Measurements from ENCODE around the gene LIMS2.

The LIMS2 gene

DNA sequence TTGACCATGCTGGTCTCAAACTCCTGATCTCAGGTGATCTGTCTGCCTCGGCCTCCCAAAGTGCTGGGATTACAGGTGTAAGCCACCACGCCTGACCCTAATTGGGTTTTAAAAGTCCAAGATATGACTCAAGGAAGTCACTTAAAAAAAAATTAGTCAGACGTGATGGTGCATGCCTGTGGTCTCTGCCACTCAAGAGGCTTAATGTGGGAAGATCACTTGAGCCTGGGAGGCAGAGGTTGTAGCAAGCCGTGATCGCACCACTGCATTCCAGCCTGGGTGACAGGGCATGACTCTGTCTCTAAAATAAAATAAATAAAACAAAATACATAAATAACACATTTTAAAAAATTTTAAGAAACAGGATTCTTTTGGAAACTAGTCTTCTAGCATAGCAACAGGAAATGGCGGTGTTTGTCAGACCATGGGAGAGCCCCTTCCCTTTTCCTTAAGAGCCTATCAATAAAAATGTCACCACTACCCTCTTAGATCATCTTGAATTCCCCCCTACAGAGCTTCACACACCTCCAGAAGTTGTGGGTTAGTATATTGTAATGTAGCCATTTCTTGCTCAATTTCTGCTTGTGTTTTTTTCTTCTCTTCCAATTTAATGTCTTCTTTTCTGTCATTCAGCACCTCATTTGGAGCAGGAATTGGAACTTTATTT, 46.1 kb upstream of the LIMS2 start:
- no peak overlapping the region for H3K9ac ChIP-seq (ENCODE audit: low read depth, low read length, poor library complexity, severe bottlenecking)
- H3K4me3 ChIP-seq (ENCODE audit: low read length, poor library complexity, severe bottlenecking): no peak overlapping the region
- H3K27me3 ChIP-seq (ENCODE audit: insufficient read depth, low read length, poor library complexity, severe bottlenecking): no peaks in the 10 kb centered on the region
- no peaks in the 10 kb centered on the region for H3F3A ChIP-seq (ENCODE audit: low read depth)
- no peaks in the 10 kb centered on the region for H3K4me1 ChIP-seq (ENCODE audit: insufficient read depth, low read length, poor library complexity, severe bottlenecking)
- H3K4me2 ChIP-seq (ENCODE audit: low read depth, low read length, poor library complexity, severe bottlenecking): no peak overlapping the region
- no peaks in the 10 kb centered on the region for H3K9me2 ChIP-seq (replicated peaks; ENCODE audit: low read depth, low read length)
- H3K9me3 ChIP-seq (ENCODE audit: insufficient read depth, low read depth, low read length): no peaks in the 10 kb centered on the region
- no peaks in the 10 kb centered on the region for H4K20me1 ChIP-seq (ENCODE audit: insufficient read depth, low read length, poor library complexity, severe bottlenecking)
- no peak overlapping the region for H2AFZ ChIP-seq (ENCODE audit: low read length)
- H3K36me3 ChIP-seq (ENCODE audit: insufficient read depth, low read length): peaks cover 48% of the 10 kb centered on the region; the same call in 1 of the 2 replicates
- no peaks in the 10 kb centered on the region for H3K79me2 ChIP-seq (ENCODE audit: insufficient read depth, low read length)
- TF ChIP-seq EZH2phosphoT487 (IDR thresholded peaks at IDR 0.05; ENCODE audit: borderline replicate concordance) (no peak), CTCF (conservative IDR thresholded peaks at IDR 0.05; ENCODE audit: low read length) (no peak)

- Histone ChIP-seq H4K20me1 (ENCODE audit: insufficient read depth, low read length, poor library complexity, severe bottlenecking) (no peaks in the 10 kb centered on the region), H2AFZ (ENCODE audit: low read length) (no peak overlapping the region), H3K79me2 (ENCODE audit: insufficient read depth, low read length) (no peaks in the 10 kb centered on the region), H3K4me3 (ENCODE audit: low read length, poor library complexity, severe bottlenecking) (no peak overlapping the region), H3K9me3 (ENCODE audit: insufficient read depth, low read depth, low read length) (no peaks in the 10 kb centered on the region), H3K36me3 (ENCODE audit: insufficient read depth, low read length) (peaks cover 41% of the 10 kb centered on the region; the same call in 1 of the 2 replicates), H3F3A (ENCODE audit: low read depth) (no peaks in the 10 kb centered on the region), H3K4me1 (ENCODE audit: insufficient read depth, low read length, poor library complexity, severe bottlenecking) (no peaks in the 10 kb centered on the region), H3K27me3 (ENCODE audit: insufficient read depth, low read length, poor library complexity, severe bottlenecking) (no peaks in the 10 kb centered on the region), H3K9me2 (replicated peaks; ENCODE audit: low read depth, low read length) (no peaks in the 10 kb centered on the region), H3K4me2 (ENCODE audit: low read depth, low read length, poor library complexity, severe bottlenecking) (no peak overlapping the region), H3K9ac (ENCODE audit: low read depth, low read length, poor library complexity, severe bottlenecking) (no peak overlapping the region)
- TF ChIP-seq CTCF (conservative IDR thresholded peaks at IDR 0.05; ENCODE audit: low read length): no peak
- TF ChIP-seq EZH2phosphoT487 (IDR thresholded peaks at IDR 0.05; ENCODE audit: borderline replicate concordance): no peak
Measured at GRCh38 chr2:127719301-127720218, 44.2 kb upstream of the LIMS2 start.

DNA sequence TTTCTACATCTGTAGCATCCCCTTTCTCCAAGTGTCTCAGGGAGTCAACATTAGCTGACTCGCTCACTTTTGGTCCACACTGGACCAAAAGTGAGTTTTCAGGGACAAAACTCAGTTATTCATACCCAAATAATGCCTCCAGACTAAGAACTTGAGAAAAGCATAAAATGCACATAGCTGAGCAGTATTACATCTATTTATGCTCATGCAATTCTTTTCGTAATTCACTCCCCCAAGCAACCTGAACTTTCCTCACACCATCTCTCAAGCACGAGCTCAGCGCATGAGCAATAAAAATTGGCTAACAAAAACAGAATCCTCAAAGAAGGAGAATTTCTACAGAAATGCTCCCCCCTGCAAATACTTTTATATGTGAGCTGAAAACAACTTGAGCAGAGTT, 42.9 kb upstream of the LIMS2 start:
- no peak overlapping the region for H3K4me3 ChIP-seq (ENCODE audit: low read length, poor library complexity, severe bottlenecking)
- H3K79me2 ChIP-seq (ENCODE audit: insufficient read depth, low read length): no peaks in the 10 kb centered on the region
- H3K36me3 ChIP-seq (ENCODE audit: insufficient read depth, low read length): peaks cover 37% of the 10 kb centered on the region; the same call in 1 of the 2 replicates
- H3K9me2 ChIP-seq (replicated peaks; ENCODE audit: low read depth, low read length): no peaks in the 10 kb centered on the region
- no peaks in the 10 kb centered on the region for H4K20me1 ChIP-seq (ENCODE audit: insufficient read depth, low read length, poor library complexity, severe bottlenecking)
- H3K9me3 ChIP-seq (ENCODE audit: insufficient read depth, low read depth, low read length): no peaks in the 10 kb centered on the region
- H3K27me3 ChIP-seq (ENCODE audit: insufficient read depth, low read length, poor library complexity, severe bottlenecking): no peaks in the 10 kb centered on the region
- no peak overlapping the region for H3K4me2 ChIP-seq (ENCODE audit: low read depth, low read length, poor library complexity, severe bottlenecking)
- H2AFZ ChIP-seq (ENCODE audit: low read length): no peak overlapping the region
- H3K4me1 ChIP-seq (ENCODE audit: insufficient read depth, low read length, poor library complexity, severe bottlenecking): no peaks in the 10 kb centered on the region
- TF ChIP-seq CTCF (conservative IDR thresholded peaks at IDR 0.05; ENCODE audit: low read length): no peak
- no peak for TF ChIP-seq EZH2phosphoT487 (IDR thresholded peaks at IDR 0.05; ENCODE audit: borderline replicate concordance)
- H3K9ac ChIP-seq (ENCODE audit: low read depth, low read length, poor library complexity, severe bottlenecking): no peak overlapping the region
- no peaks in the 10 kb centered on the region for H3F3A ChIP-seq (ENCODE audit: low read depth)

All from Loucy (cell line).